Measurements from ENCODE around the gene SRGAP3.

SRGAP3 gene

GRCh38 chr3:9254764-9255163 lies 5.3 kb upstream of the SRGAP3 start:
- Histone ChIP-seq H3K4me3 (ENCODE audit: extremely low read depth, insufficient read depth, low read length, poor library complexity, severe bottlenecking) (no peak overlapping the region), H3K9me3 (ENCODE audit: control insufficient read depth, low read length) (peaks cover 5% of the 10 kb centered on the region), H3K4me1 (ENCODE audit: control insufficient read depth, insufficient read depth, low read length, poor library complexity, severe bottlenecking) (no peaks in the 10 kb centered on the region), H3K36me3 (ENCODE audit: control insufficient read depth, insufficient read depth, low read length) (no peaks in the 10 kb centered on the region), H3K27ac (ENCODE audit: low read depth, low read length, severe bottlenecking) (no peak overlapping the region)
- WGBS, 2 experiments (ENCODE audit: insufficient coverage in 2 of 2), result 87 to 90% methylated on average over 1 of the region's 1 CpG

- Histone ChIP-seq H3K36me3 (ENCODE audit: control insufficient read depth, insufficient read depth, low read length) (no peaks in the 10 kb centered on the region), H3K4me1 (ENCODE audit: control insufficient read depth, insufficient read depth, low read length, poor library complexity, severe bottlenecking) (peaks cover 9% of the 10 kb centered on the region), H3K9me3 (ENCODE audit: control insufficient read depth, low read length) (peaks cover 5% of the 10 kb centered on the region), H3K4me3 (ENCODE audit: extremely low read depth, insufficient read depth, low read length, poor library complexity, severe bottlenecking) (no peak overlapping the region), H3K27ac (ENCODE audit: low read depth, low read length, severe bottlenecking) (no peak overlapping the region)
- WGBS, 2 experiments (ENCODE audit: insufficient coverage in 2 of 2), result 71% methylated on average over 3 of the region's 7 CpGs; no CpG with 5 or more reads in 1 of the 2 experiments
Observed at GRCh38 chr3:9253327-9253726, 3.9 kb upstream of the SRGAP3 start.

GRCh38 chr3:9251055-9251786 lies 1.8 kb upstream of the SRGAP3 start:
- Histone ChIP-seq H3K4me3 (ENCODE audit: extremely low read depth, insufficient read depth, low read length, poor library complexity, severe bottlenecking) (no peak overlapping the region), H3K9me3 (ENCODE audit: control insufficient read depth, low read length) (no peaks in the 10 kb centered on the region), H3K36me3 (ENCODE audit: control insufficient read depth, insufficient read depth, low read length) (no peaks in the 10 kb centered on the region), H3K27ac (ENCODE audit: low read depth, low read length, severe bottlenecking) (no peak overlapping the region), H3K4me1 (ENCODE audit: control insufficient read depth, insufficient read depth, low read length, poor library complexity, severe bottlenecking) (peaks cover 9% of the 10 kb centered on the region)
- 88 to 95% methylated on average over 9 to 10 of the region's 10 CpGs for WGBS, 2 experiments (ENCODE audit: insufficient coverage in 2 of 2)

- 40 to 71% methylated on average over 1 of the region's 4 CpGs for WGBS, 2 experiments (ENCODE audit: insufficient coverage in 2 of 2)
- Histone ChIP-seq H3K9me3 (ENCODE audit: control insufficient read depth, low read length) (no peaks in the 10 kb centered on the region), H3K27ac (ENCODE audit: low read depth, low read length, severe bottlenecking) (peak overlapping the region; percentile 70), H3K36me3 (ENCODE audit: control insufficient read depth, insufficient read depth, low read length) (no peaks in the 10 kb centered on the region), H3K4me1 (ENCODE audit: control insufficient read depth, insufficient read depth, low read length, poor library complexity, severe bottlenecking) (peaks cover 9% of the 10 kb centered on the region), H3K4me3 (ENCODE audit: extremely low read depth, insufficient read depth, low read length, poor library complexity, severe bottlenecking) (no peak overlapping the region)
Observed at GRCh38 chr3:9250236-9250635, 790 bp upstream of the SRGAP3 start.

GRCh38 chr3:9248522-9249271 lies 749 bp downstream of the SRGAP3 start:
- Histone ChIP-seq H3K27ac (ENCODE audit: low read depth, low read length, severe bottlenecking) (peak overlapping the region; percentile 50), H3K9me3 (ENCODE audit: control insufficient read depth, low read length) (no peaks in the 10 kb centered on the region), H3K4me3 (ENCODE audit: extremely low read depth, insufficient read depth, low read length, poor library complexity, severe bottlenecking) (peak overlapping the region; percentile 40), H3K36me3 (ENCODE audit: control insufficient read depth, insufficient read depth, low read length) (no peaks in the 10 kb centered on the region), H3K4me1 (ENCODE audit: control insufficient read depth, insufficient read depth, low read length, poor library complexity, severe bottlenecking) (peaks cover 9% of the 10 kb centered on the region)
- 24 to 52% methylated on average over 4 to 5 of the region's 13 CpGs for WGBS, 2 experiments (ENCODE audit: insufficient coverage in 2 of 2)

GRCh38 chr3:9247941-9248521 lies 1.4 kb downstream of the SRGAP3 start:
- 74 to 79% methylated on average over 13 to 14 of the region's 19 CpGs for WGBS, 2 experiments (ENCODE audit: insufficient coverage in 2 of 2)
- no peak overlapping the region for H3K27ac ChIP-seq (ENCODE audit: low read depth, low read length, severe bottlenecking)
- no peaks in the 10 kb centered on the region for H3K36me3 ChIP-seq (ENCODE audit: control insufficient read depth, insufficient read depth, low read length)
- H3K4me1 ChIP-seq (ENCODE audit: control insufficient read depth, insufficient read depth, low read length, poor library complexity, severe bottlenecking), result peaks cover 9% of the 10 kb centered on the region
- H3K4me3 ChIP-seq (ENCODE audit: extremely low read depth, insufficient read depth, low read length, poor library complexity, severe bottlenecking), result peak overlapping the region; percentile 40
- H3K9me3 ChIP-seq (ENCODE audit: control insufficient read depth, low read length), result no peaks in the 10 kb centered on the region

- Histone ChIP-seq H3K27ac (ENCODE audit: low read depth, low read length, severe bottlenecking) (no peak overlapping the region), H3K4me1 (ENCODE audit: control insufficient read depth, insufficient read depth, low read length, poor library complexity, severe bottlenecking) (peaks cover 9% of the 10 kb centered on the region), H3K4me3 (ENCODE audit: extremely low read depth, insufficient read depth, low read length, poor library complexity, severe bottlenecking) (peak overlapping the region; percentile 40)
Observed at GRCh38 chr3:9247361-9247940, 2.0 kb downstream of the SRGAP3 start.

GRCh38 chr3:9246189-9246588 lies 3.3 kb downstream of the SRGAP3 start:
- Histone ChIP-seq H3K9me3 (ENCODE audit: control insufficient read depth, low read length) (no peaks in the 10 kb centered on the region), H3K36me3 (ENCODE audit: control insufficient read depth, insufficient read depth, low read length) (no peaks in the 10 kb centered on the region), H3K4me3 (ENCODE audit: extremely low read depth, insufficient read depth, low read length, poor library complexity, severe bottlenecking) (no peak overlapping the region), H3K27ac (ENCODE audit: low read depth, low read length, severe bottlenecking) (no peak overlapping the region), H3K4me1 (ENCODE audit: control insufficient read depth, insufficient read depth, low read length, poor library complexity, severe bottlenecking) (peaks cover 9% of the 10 kb centered on the region)
- WGBS, 2 experiments (ENCODE audit: insufficient coverage in 2 of 2), result 74 to 90% methylated on average over 3 to 4 of the region's 4 CpGs

More at GRCh38 chr3:9247361-9247940, 2.0 kb downstream of the SRGAP3 start:
- H3K9me3 ChIP-seq (ENCODE audit: control insufficient read depth, low read length), result no peaks in the 10 kb centered on the region
- WGBS, 2 experiments (ENCODE audit: insufficient coverage in 2 of 2), result 68 to 75% methylated on average over 10 to 11 of the region's 12 CpGs
- H3K36me3 ChIP-seq (ENCODE audit: control insufficient read depth, insufficient read depth, low read length), result no peaks in the 10 kb centered on the region

GRCh38 chr3:9244495-9245183 lies 4.8 kb downstream of the SRGAP3 start:
- 70% methylated on average over 1 of the region's 1 CpG for WGBS, 2 experiments (ENCODE audit: insufficient coverage in 2 of 2)
- Histone ChIP-seq H3K4me3 (ENCODE audit: extremely low read depth, insufficient read depth, low read length, poor library complexity, severe bottlenecking) (no peak overlapping the region), H3K9me3 (ENCODE audit: control insufficient read depth, low read length) (no peaks in the 10 kb centered on the region), H3K27ac (ENCODE audit: low read depth, low read length, severe bottlenecking) (no peak overlapping the region), H3K4me1 (ENCODE audit: control insufficient read depth, insufficient read depth, low read length, poor library complexity, severe bottlenecking) (peaks cover 9% of the 10 kb centered on the region), H3K36me3 (ENCODE audit: control insufficient read depth, insufficient read depth, low read length) (no peaks in the 10 kb centered on the region)

GRCh38 chr3:9241956-9242355 lies 7.5 kb downstream of the SRGAP3 start:
- no peak overlapping the region for H3K27ac ChIP-seq (ENCODE audit: low read depth, low read length, severe bottlenecking)
- H3K36me3 ChIP-seq (ENCODE audit: control insufficient read depth, insufficient read depth, low read length), result no peaks in the 10 kb centered on the region
- WGBS, 2 experiments (ENCODE audit: insufficient coverage in 2 of 2), result 98 to 100% methylated on average over 2 to 3 of the region's 4 CpGs
- no peaks in the 10 kb centered on the region for H3K4me1 ChIP-seq (ENCODE audit: control insufficient read depth, insufficient read depth, low read length, poor library complexity, severe bottlenecking)
- H3K4me3 ChIP-seq (ENCODE audit: extremely low read depth, insufficient read depth, low read length, poor library complexity, severe bottlenecking), result no peak overlapping the region
- H3K9me3 ChIP-seq (ENCODE audit: control insufficient read depth, low read length), result no peaks in the 10 kb centered on the region

Data from mesodermal cell (in vitro differentiated cells).